GM10248 (cell line): Measurements from ENCODE around the gene C19orf44.

ENCODE experiments used
- CTCF ChIA-PET: fragments of 300-600 bp; sonication (Branson Sonifier 250); formaldehyde crosslinking; extraction: SDS; loops from one replicate; lab custom pipeline; 2021; ENCODE audit warnings: antibody characterized with exemption; lab: Yijun Ruan, JAX
- POLR2A ChIA-PET: fragments of 350-650 bp; sonication (Branson Sonifier 250); formaldehyde crosslinking; extraction: SDS; loops from one replicate; lab custom pipeline; 2020; ENCODE audit warnings: antibody characterized with exemption; lab: Yijun Ruan, JAX
- DNase-seq: peaks from one replicate; pipeline ENCODE4 v3.0.0; 2012; ENCODE audit errors: extremely low spot score
- TF ChIP-seq, protein P1 (sequence below): IDR thresholded peaks from 2 replicates; pipeline ENCODE4 v1.5.1; 2012; ENCODE audit warnings: mild to moderate bottlenecking, low read depth; ENCODE audit errors: extremely low read depth, missing control alignments, control extremely low read depth

Gene C19orf44

DNA sequence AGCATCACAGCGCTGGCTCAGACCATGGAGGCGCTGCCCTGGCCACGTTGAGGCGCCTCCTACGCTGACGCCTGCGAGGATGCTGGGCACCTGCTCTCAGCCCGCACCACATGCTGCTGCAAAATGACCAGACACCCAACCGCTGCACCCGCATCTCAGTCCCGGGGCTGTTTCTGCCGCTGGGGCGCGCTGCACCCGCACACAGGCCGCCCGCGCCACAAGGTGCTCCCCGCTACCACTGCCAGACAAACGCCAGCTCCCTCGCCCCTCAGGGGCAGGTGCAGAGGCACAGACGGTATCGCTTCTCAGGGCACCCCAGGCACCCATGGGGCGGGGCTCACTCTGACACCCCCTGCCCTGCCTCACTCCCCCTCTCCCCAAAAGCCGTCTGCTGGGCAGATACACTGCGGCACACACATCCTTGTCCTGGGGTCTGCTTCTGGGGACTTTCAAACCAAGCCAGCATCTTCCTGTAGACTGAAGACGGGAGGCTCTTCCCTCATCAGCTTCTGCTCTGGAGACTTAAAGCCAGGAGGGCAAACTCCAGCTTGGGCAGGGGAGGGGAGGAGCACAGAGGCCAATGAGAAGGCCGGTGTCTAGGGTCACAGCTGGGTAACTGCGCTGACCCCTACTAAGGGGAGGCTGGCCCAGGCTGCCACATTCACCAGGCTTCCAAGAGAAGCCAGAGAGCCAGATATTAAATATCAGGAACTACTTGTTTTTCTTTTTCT lies 29.7 kb downstream of the C19orf44 start:
- no peak for DNase-seq
- ChIA-PET POLR2A (no interaction called here), CTCF (interaction anchor here (1.0 kb wide), 1 partner anchor 15 kb away, joined by 4 read pairs; no protein-coding TSS in a partner anchor)
- TF ChIP-seq, protein P1, sequence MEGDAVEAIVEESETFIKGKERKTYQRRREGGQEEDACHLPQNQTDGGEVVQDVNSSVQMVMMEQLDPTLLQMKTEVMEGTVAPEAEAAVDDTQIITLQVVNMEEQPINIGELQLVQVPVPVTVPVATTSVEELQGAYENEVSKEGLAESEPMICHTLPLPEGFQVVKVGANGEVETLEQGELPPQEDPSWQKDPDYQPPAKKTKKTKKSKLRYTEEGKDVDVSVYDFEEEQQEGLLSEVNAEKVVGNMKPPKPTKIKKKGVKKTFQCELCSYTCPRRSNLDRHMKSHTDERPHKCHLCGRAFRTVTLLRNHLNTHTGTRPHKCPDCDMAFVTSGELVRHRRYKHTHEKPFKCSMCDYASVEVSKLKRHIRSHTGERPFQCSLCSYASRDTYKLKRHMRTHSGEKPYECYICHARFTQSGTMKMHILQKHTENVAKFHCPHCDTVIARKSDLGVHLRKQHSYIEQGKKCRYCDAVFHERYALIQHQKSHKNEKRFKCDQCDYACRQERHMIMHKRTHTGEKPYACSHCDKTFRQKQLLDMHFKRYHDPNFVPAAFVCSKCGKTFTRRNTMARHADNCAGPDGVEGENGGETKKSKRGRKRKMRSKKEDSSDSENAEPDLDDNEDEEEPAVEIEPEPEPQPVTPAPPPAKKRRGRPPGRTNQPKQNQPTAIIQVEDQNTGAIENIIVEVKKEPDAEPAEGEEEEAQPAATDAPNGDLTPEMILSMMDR = no peak

DNA sequence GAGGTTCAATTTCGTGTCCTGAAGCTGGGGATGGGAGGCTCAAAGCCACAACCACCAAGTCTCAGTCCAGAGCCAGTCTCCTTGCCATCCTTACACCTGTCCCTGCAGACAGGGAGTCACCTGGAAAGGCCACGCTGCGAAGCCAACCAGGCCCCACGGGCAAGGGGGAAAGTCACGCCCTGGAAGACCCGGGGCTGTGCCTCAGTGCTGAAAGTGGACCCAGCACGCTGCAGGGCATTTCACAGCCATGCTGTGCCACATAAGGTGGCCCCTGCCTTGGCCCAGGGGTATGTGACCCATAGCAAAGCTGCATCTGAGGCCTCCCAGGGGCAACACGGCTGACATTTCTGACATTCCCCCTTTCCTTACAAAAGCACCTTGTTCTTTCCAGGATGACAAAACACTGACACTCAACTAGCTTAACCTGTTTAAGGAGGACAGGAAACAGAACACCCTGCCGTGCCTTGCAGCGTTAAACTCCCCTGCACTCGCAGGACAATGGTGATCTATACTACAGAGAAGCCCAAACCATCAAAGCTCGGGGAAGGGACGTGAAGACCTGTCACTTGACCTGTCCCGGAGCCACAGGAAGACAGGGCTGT lies 31.2 kb downstream of the C19orf44 start:
- CTCF ChIA-PET = interaction anchor here (0.7 to 1.8 kb wide), 6 partner anchors 8 to 98 kb away, joined by 3 to 5 read pairs (median 4); no protein-coding TSS in a partner anchor
- TF ChIP-seq, protein P1 = no peak
- POLR2A ChIA-PET = no interaction called here
- DNase-seq = no peak

DNA sequence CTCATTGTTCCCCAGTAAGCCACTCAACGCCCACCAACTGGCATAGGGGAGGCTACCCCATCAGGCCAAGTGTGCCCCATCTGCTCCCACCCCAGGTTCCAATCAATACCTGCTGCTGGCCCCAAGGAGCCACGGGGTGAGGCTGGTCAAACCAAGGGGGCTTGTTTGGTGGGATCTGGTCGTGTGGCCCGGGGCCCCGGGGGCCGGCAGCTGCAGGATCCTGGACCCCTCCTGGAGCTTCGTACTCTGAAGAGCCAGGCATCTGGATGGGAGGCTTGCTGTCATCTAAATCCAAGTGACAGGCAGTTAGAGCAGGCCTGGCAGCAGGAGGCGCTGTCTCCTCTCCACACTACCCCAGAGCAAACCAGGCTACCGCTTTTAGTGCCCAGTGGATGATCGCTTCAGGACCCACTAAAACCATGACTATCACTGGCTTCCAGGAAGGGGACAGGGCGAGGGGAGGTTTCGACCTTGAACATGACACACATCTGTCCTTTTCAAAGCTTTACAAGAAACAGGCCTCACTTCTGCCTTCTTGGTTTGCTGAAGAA lies 31.9 kb downstream of the C19orf44 start:
- DNase-seq = no peak
- ChIA-PET POLR2A (no interaction called here), CTCF (interaction anchor here (0.7 to 2.0 kb wide), 7 partner anchors 8 to 97 kb away, joined by 3 to 5 read pairs (median 4); no protein-coding TSS in a partner anchor)
- TF ChIP-seq, protein P1 = peak; percentile 39

DNA sequence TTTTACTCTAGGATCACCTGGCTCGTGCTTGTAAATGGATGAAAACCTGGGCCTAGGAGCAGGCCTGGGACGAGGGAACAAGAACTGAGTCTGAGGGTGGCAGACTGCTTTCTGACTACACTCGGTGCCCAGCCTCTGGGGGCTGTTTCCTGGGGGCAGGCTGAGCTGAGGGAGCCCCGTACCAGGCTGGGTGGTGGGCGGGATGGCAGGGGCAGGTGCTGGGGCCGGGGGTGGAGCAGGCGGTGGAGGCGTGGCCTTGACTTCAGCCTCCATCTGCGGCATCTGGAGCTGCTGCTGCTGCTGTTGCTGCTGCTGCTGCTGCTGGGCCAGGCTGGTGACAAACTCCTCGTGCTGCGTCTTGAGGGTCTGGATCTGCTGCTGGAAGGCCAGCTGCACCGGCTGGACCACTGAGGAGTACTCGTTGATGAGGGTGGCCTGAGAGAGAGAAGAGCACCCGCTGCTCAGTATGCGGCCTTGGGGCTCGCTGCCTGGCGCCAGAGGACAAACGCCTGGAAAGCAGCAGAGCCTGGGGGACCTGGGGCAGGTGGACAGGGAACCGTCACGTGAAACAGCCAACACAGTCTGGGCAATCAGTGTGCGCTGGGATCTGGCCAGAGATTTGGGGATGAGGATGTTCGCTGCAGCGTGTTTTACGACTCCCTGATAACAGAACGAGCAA lies 33.4 kb downstream of the C19orf44 start:
- TF ChIP-seq, protein P1 = no peak
- no peak for DNase-seq
- ChIA-PET CTCF (interaction anchor here (2.0 kb wide), 1 partner anchor 11 kb away, joined by 4 read pairs; no protein-coding TSS in a partner anchor), POLR2A (no interaction called here)

DNA sequence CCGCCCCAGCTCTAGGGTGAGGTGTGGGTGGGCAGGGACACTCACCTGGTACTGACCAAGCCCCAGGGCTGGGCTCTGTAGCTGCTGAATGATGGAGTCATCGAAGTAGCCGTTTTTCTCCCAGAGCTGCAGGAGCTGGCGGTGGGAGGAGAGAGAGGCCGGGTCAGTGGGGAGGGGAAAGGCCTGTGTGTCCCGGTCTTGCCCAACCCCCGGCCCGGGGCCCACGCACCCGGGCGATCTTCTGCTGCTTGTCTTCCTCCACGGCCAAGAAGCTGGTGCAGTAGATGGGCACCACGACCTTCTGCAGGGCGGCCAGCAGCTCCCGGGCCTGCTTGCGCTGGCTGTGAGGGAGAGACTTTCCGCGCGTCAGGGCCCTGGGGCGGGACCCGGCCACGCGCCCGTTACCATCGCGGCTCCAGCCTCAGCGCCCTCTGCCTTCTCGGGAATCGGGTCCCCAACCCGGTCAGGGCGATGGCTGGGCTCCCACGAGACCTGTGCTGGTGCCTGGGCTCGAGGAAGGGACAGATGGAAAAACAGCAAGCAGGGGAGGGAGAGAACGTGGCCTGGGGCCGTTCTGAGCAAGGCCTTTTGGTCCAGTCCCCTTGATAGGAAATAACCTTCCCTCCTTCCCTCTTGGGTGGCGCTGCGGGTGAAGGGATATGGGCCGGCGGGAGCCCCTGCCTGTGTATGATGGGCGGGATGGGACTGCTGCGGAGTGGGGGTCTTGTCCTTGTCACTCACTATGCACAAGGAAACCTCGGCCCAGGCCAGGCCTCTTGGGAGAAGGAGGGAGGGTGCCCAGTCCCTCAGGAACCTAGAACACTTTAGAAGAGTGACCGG lies 34.6 kb downstream of the C19orf44 start:
- ChIA-PET CTCF (no interaction called here), POLR2A (interaction anchor here (0.6 kb wide), 1 partner anchor 113 kb away, joined by 5 read pairs; no protein-coding TSS in a partner anchor)
- no peak for DNase-seq
- TF ChIP-seq, protein P1 = no peak

DNA sequence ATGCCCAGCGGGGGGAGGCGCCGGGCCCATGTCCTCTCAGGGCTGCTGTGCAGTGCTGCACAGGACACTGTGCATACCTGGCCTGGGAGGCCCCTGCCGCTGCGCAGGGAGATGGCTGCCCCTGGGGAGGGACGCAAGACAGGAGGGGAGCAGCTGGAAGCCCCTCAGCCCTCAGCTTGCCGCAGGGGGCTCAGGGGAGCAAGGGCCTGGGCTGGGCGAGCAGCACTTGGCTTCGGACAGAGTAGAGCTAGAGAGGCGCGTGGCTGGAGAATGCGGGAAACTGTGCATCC lies 35.1 kb downstream of the C19orf44 start:
- ChIA-PET POLR2A (no interaction called here), CTCF (no interaction called here)
- DNase-seq = no peak
- TF ChIP-seq, protein P1 = no peak
